ENCODE results near the gene POLR3G.

The POLR3G gene

DNA sequence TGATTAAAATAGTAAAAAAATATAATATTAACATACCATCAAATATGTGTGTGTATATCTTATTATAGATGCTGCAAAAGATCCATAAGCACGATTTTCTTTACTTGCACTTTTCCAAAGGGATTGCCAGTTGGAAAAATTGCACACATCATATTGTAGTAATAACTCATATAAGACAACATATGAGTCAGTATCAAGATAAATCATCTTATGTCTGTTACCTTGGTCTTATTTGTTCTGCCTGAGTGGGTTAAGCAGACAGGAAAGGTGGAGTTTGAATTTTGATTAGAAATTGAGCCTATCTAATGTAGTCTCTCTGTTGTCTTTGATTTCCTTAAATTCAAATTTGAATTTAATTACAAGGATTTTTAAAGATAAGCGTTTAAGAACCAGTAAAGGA, 30.1 kb downstream of the POLR3G start:
- no peak for DNase-seq (ENCODE audit: low spot score)

DNA sequence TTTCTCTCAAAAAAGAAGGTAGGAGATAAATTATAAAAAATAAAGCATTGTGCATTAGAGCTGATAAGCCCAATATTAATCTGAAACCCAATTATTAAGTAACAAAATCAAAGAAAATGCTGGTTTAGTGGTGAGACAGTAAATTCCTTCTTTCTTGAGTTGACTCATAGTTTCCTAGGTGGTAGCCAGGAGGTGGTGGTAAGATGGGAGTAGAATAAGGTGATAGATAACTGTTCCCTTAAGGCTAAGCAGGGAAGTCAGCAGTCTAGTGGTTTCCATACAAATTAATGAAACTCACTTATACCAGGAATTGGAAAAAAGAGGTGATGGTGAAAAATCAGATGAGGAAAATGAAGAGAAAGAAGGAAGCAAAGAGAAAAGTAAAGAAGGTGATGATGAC, 31.6 kb downstream of the POLR3G start:
- no peak for DNase-seq (ENCODE audit: low spot score)

GRCh38 chr5:90510438-90510837, 35.8 kb downstream of the POLR3G start:
- no peak for DNase-seq (ENCODE audit: low spot score)

GRCh38 chr5:90514520-90514919, 39.9 kb downstream of the POLR3G start:
- DNase-seq (ENCODE audit: low spot score), result no peak

DNA sequence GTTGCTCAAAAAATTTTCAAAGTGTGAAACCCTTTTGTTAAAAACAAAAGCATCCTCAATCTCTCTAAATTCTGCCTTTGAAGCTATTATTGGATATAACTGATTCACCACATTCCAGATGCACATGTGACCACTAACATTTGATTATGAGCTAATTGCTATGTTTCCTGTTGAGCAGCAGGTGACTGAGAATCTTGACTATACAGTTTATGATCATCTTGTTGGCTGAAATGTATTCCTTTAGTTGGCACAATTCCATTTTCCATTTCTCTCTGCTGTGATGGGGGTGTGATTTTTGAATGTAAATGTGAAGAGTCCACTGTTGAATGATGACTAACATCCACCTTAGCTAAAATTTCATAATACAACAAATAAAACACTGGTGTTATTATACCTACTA, 44.0 kb downstream of the POLR3G start:
- no peak for DNase-seq (ENCODE audit: low spot score)

DNA sequence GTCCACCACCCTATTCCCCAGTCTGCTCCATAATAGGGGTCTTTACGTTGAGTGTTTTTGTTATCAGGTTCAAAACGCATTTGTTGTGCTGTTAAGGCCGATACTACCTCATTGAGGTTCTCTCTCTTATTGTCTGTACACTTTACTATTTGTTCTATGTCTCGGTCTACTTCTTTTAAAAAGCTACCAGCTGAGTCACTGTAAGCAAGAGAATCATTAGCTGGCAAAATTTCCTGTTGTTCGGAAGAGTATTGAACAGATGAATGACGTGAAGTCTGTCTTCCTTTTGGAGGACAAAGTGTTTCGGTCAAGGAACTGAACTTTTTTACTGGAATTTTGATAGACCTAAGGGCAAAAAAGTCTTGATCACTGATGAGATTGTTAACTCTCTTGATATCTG, 44.4 kb downstream of the POLR3G start:
- no peak for DNase-seq (ENCODE audit: low spot score)

GRCh38 chr5:90528601-90529193, 54.0 kb downstream of the POLR3G start:
- no peak for DNase-seq (ENCODE audit: low spot score)

- DNase-seq (ENCODE audit: low spot score), result peak; percentile 97
These were observed 54.7 kb downstream of the POLR3G start, which contains the start of gene LYSMD3 for GRCh38 chr5:90529194-90529938. TSS of gene LYSMD3 (minus strand) at chr5:90529584. CDS start at chr5:90525289, 4,295 bp downstream.

- DNase-seq (ENCODE audit: low spot score), result peak; percentile 72
These were observed 55.4 kb downstream of the POLR3G start for GRCh38 chr5:90529939-90530677.

- no peak for DNase-seq (ENCODE audit: low spot score)
These were observed 56.2 kb downstream of the POLR3G start for GRCh38 chr5:90530736-90531487.

DNA sequence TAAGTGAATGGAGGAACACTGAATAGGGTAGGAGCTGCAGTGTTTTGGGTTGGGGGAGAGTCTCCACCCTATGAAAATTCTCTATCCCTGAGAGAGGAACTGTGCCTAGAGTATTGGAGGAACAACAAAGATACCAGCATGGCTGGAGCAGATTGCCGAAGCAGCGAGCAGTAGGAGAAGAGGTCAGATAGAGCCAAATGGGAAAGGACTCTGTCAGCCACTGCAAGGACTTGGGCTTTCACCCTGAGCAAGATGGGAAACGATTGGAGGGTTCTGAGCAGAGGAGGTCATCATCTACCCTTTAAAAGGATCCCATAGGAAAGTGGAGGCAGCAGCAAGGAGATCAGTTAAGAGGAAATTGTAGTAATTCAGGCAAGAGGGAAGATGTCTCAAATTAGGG, 59.1 kb downstream of the POLR3G start:
- no peak for DNase-seq (ENCODE audit: low spot score)

DNA sequence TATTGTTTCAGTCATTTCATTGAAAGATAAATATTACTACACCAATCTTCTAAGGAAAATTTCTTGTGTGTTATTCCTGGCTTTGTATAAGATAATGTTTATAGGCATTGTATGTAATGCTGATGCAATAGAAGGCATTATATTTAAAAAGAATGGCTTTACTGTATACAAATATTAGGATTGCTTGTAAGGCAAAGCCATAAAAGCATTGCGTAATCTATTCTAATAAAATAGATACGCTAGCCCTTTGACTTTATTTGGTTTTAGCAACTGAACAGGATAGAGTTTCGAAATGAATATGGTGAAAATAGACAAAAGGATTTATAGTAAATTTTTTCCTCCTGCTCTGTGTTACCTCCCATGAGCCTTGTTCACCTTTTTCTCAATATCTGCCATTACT, 60.3 kb downstream of the POLR3G start:
- DNase-seq (ENCODE audit: low spot score), result no peak

GRCh38 chr5:90542827-90543519, 68.3 kb downstream of the POLR3G start:
- DNase-seq (ENCODE audit: low spot score), result no peak

DNA sequence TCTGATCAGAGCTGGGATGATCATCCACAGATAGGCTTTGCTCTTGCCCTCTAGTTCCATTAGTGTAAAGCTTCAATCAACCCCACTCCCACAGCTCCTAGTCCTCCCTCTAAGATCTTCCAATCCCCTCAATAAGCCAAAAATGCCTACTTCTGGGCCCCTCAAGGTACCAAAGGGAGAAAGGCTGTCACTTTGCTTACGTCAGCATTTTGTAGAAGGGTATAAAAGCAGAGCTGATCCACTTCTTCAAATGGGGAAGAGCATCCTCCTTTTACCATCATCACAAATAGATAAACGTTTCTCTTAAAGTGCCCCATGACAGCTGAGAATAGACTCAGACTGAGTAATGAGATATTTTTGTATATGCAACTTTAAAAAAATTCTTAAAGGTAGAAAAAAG, 70.8 kb downstream of the POLR3G start:
- no peak for DNase-seq (ENCODE audit: low spot score)

DNA sequence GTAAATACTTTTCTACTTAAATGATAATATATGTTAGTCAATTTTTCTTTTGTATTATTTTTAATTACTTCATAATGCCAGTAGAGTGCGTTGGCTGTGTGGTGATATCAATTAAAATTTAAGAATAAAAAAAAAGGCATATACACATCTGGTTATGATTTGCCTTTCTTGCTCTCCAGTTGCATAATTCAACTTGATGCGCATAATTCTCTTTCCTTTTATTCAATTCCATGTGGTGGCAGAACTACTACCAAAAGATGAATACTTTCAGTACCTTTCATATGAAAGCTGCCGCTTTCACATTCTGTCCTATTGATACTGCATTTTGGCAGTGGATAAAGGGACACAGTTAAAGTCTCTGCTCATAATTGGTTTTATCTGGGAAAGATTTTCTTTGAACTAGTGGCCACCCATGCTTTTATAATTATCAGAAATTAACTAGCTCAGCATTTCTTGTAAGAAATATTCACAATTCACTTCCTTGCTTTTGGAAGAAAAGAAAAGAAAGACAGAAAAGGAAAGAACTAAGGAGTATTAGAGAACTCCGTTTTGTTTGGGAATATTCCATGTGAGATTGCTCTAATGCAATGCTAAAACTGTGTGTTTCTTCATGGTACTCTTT, 71.7 kb downstream of the POLR3G start:
- DNase-seq (ENCODE audit: low spot score), result no peak

- no peak for DNase-seq (ENCODE audit: low spot score)
These were observed 72.4 kb downstream of the POLR3G start for GRCh38 chr5:90547072-90547536.

DNA sequence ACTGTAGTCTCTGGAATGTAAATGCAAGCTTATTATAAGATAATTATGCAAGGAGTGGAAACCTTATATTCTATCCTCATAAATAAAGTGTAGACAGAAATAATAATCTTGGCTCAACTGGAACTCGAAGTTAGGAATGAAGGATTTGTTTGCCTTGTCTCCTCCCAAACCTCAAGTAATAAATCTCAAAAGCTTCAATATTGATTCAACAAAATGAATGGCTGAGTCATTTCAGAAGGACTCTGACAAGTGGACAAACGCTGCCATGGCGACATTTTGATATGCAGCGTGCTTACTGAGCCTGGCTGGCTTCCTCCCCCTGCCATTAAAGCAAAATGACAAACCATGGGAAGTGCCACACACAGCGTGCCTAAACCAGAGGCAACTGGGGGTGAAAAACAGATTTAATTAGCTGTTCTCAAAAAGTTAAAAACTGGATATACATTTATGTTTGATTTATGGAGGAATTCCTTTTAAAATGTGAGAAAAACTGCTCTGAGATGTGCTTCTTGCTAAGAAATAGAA, 73.5 kb downstream of the POLR3G start:
- DNase-seq (ENCODE audit: low spot score), result no peak

DNA sequence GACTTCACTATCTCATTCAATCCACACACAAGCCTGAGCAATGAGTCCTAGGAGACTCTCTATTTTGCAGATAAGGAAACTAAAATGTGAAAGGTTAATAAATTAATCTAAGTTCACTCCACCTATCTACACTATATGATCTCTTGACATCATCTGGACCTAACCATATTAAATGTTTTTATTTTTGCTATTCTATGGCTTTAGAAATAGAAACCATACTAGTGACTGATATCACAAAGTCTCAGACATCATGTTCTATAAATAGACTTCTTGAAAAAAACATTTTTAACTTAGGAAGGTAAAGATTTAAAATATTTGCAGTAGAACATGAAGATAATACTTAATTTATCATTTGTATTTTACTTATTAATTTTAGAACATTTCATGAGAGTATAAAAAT, 74.6 kb downstream of the POLR3G start:
- no peak for DNase-seq (ENCODE audit: low spot score)

GRCh38 chr5:90549729-90550275, 75.1 kb downstream of the POLR3G start:
- DNase-seq (ENCODE audit: low spot score), result no peak

- no peak for DNase-seq (ENCODE audit: low spot score)
These were observed 76.3 kb downstream of the POLR3G start for GRCh38 chr5:90550963-90551362.

DNA sequence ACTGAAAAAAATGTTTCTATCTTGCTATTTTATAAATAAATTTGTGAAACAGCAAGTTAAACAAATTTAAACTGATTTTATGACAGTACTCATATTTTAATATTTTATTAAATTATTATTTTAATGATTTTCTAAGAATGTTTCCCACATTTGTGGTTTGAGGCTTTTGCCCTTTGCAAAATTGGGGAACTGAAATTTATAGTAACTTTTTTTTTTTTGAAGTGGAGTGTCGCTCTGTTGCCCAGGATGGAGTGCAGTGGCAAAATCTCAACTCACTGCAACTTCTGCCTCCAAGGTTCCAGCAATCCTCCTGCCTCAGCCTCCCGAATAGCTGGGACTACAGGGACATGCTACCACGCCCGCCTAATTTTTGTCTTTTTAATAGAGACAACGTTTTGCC, 76.7 kb downstream of the POLR3G start:
- DNase-seq (ENCODE audit: low spot score), result no peak
